NOMO-1 (cell line): Measurements from ENCODE around the gene ANKRD36C.
"Not testable (repeated sequence)": the region's sequence is repeated elsewhere in the genome, so short reads cannot be mapped to it uniquely, and the experiment has no call there.

Experiments used
- DNase-seq, 2 experiments: peaks; one replicate each; lab custom pipeline; 2025; ENCODE audit not compliant: unreplicated experiment in 2 of 2; lab: John Stamatoyannopoulos, UW

ANKRD36C gene

DNA sequence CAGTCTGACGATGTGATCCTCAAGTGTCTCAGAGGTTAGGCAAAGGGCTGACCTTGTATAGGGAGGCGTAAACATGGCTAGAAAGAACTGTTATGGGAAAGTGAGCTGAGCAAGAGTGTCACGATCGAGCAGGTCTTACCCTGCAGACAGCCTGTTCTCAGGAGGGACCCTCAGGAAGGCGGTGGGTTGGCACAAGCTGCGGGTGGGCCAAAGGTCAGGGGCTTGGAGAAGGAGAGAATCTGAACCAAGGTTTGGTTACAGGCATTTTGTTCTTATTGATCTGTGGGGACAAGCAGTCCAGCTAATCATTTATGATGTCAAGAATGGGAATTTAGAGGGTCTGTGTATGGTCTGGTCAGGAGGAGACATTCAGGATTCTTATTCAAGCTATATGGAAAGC is 16.4 kb upstream of the ANKRD36C start:
- DNase-seq: not testable (repeated sequence)

DNA sequence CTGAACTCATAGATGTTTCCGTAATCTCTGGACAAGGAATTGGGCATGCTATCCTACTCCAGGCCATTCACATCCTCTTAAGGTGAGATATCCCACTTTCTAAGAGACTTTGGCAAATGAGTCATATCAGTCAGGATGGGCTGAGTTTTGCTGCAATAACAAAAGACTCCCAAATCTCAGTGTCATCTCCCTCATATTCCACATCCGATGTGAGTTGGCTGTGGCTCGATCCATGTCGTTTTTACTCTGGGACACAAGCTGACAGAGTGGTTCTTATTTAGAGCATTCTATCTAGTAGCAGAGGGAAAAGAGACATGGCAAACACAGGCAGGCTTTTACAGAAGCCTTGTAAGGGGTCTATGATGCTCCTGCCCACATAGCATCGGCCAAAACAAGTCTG is 14.6 kb upstream of the ANKRD36C start:
- DNase-seq: not testable (repeated sequence)

DNA sequence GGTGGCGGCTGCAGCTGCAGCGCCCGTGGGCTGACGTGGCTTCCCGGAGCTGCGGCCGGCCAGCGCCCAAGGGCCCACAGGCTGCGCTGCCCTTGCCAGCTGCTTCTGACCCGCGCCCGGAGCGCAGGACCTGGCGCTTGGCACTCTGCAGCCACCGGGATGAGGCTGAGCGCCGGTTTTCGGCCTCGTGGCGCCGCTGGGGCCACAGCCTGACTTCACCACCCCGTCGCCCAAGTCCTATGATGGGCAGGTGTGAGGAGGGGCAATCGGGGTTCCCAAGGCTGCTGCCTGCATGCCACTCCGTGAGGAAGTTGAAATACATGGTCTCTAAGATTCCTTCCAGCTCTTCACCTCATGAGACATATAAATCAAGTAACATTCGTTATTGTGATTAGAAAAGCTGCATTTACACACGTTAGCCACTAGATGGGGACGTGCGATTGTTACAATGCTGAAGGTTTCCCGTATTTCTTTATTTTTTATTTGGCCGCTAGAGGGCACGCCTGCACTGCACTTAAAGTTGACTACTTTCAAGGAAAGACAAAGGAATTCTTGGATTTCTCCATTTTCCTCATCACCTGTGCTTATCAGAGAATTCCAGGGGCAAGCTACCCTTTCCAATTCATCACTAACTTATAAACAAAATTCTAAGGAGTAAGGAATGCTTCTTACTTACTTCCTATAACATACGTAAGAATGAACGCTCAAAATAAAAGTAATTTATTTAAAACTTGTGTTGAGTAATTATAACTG is 1.1 kb upstream of the ANKRD36C start:
- not testable (repeated sequence) for DNase-seq

DNA sequence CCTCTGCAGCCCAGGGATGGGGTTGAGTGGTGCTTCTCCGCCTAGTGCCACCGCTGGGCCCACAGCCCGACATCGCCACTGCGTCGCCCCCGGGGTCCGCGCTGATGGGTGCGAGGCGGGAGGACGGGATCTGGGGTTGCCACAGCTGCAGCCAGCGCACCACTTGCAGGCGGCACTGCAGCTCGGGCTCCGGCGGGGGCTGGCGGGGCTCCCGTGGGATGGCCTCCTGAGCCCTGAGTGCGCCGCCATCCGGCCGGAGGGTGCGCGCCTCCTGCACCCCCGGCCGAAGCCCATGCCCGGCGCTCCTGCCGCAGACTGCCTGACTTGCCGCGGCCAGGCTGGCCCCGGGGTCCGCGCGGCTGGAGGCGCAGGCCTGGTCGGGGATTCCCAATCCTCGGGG is 478 bp upstream of the ANKRD36C start:
- not testable (repeated sequence) for DNase-seq

DNA sequence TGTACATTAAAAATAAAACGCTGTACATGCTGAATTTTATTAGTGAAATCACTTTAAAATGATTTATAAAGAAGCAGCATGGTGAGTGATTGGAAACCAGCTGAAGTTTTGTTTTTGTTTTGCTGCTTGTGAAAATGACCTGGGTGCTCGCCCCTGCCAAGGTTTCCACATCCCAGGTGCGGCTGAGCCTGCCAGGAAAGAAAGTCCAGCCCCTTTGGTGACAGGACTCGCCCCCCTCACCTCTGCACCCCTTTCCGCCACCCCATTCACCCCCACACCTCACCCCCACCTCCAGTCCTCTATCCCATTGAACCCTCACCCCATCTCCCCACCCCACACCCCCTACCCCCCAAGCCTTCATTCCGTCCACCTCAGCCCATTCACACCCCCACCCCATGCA is 740 bp downstream of the ANKRD36C start:
- DNase-seq: not testable (repeated sequence)

DNA sequence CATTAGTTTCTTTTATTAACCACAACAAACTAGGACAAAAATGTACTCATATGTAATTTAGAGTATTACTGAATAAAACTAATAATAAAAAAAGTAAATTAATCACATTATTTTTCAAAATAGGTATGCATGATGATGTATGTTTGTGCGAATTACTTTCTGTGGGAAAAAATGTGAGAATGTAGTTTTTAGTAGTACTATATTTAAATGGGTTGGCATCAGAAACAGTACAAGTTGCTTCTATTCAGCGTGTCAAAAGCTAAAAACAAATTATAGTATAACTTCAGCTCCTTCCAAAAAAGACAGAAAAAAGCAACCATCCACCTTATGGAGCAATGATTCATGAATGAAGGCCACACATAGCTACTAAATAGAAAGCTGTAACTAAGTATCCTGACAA is 40.0 kb downstream of the ANKRD36C start:
- DNase-seq: not testable (repeated sequence)

DNA sequence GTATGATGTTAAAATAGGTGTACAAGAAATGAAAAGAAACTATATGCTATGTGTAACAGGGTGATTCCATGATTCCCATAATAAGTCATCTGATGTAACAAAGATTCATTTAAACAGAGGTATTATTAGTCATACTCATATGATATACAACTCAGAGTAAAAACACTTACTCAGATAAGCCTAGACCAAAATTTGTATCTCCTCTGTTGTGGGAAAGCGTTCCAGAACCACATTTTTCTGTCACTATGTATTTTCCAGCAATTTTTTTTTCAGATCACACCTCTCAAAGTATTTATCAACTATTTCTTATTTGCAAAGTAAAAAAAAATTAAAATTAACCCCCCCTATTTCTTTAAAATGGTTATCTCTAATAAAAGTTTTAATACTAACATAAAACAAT is 43.6 kb downstream of the ANKRD36C start:
- not testable (repeated sequence) for DNase-seq

DNA sequence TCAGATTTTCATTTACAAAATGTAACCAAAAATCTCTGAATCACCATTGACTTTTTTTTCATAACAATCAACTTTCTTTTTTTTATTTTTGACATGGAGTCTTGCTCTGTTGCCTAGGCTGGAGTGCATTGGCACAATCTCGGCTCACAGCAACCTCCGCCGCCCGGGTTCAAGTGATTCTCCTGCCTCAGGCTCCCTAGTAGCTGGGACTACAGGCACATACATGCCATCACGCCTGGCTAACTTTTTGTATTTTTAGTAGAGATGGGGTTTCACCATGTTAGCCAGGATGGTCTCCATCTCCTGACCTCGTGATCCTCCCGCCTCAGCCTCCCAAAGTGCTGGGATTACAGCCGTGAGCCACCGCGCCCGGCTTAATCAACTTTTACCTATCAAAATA is 51.7 kb downstream of the ANKRD36C start:
- not testable (repeated sequence) for DNase-seq

DNA sequence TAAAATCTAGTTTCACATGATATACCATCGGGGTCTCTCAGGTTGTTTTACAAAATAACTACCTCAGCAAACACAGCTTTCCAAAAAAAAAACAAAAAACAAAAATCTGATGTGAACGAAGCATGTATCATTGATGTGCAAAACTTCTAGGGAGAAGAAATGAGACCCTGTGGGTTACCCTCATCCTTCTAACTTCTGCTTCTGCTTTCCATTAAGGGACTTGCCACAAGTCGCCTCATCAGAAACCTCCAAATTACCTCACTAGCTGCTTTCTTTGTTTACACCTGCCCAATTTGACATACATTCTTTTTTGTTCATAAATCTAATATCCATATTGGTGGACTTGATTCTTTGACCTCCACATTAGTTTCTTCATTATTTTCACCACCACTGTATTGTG is 60.9 kb downstream of the ANKRD36C start:
- not testable (repeated sequence) for DNase-seq

DNA sequence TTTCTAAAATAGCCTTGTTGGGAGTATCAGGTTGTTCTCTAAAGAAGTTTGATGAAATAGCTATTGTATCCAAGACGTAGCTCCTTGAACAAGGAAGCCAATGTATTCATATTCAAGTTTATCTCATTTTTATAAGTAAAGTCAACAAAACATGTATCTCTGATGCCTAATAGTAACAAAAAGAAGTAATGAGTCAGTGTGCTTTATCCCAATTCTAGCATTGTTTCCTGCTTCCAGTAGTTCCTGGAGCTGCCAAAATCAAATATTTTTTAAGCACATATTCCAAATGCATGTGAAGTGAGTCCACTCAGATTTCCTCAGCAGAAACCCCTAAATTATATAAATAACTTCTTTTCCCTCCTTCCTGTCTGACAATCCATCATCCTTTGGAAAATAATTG is 74.6 kb downstream of the ANKRD36C start:
- DNase-seq: not testable (repeated sequence)

DNA sequence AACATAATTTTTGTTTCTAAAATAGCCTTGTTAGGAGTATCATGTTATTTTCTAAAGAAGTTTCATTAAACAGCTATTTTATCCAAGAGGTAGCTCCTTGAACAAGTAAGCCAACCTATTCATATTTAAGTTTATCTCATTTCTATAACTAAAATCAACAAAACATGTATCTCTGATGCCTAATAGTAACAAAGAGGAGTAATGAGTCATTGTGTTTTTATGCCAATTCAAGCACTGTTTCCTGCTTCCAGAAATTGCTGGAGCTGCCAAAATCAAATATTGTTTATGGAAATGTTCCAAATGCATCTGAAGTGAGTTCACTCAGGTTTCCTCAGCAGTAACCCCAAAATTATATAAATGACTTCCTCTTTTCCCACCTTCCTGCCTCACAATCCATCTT is 76.5 kb downstream of the ANKRD36C start:
- DNase-seq: not testable (repeated sequence)

DNA sequence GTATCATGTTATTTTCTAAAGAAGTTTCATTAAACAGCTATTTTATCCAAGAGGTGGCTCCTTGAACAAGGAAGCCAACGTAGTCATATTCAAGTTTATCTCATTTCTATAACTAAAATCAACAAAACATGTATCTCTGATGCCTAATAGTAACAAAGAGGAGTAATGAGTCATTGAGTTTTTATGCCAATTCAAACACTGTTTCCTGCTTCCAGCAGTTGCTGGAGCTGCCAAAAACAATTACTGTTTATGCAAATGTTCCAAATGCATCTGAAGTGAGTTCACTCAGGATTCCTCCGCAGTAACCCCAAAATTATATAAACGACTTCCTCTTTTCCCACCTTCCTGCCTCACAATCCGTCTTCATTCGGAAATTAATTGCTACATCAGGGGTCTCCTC is 80.2 kb downstream of the ANKRD36C start:
- DNase-seq: not testable (repeated sequence)

DNA sequence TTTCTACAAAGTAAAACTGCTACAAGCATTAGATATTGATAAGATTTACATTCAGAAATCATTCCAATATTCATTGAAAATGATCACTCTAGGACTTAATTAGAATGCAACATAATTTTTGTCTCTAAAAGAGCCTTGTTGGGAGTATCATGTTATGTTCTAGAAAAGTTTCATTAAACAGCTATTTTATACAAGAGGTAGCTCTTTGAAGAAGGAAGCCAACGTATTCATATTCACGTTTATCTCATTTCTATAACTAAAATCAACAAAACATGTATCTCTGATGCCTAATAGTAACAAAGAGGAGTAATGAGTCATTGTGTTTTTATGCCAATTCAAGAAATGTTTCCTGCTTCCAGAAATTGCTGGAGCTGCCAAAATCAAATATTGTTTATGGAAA is 97.2 kb downstream of the ANKRD36C start:
- DNase-seq: not testable (repeated sequence)

DNA sequence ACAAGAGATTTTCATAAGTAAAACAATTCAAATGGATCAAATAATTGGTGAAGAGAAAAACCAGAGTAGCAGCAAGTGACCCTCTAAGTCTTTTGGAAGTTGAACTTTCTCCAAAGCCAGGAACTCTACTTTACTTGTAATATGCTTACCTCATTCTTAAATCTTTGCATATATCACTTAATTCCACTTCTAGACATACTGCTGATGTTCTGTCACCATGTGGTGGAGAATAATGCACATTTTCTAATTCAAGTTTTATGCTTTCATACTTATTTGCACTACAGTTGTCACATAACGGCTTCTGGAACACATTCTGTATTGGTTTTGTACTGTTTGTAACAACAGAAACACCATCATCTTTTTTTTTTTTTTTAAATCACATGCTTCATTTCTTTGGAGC is 123.7 kb downstream of the ANKRD36C start:
- not testable (repeated sequence) for DNase-seq

DNA sequence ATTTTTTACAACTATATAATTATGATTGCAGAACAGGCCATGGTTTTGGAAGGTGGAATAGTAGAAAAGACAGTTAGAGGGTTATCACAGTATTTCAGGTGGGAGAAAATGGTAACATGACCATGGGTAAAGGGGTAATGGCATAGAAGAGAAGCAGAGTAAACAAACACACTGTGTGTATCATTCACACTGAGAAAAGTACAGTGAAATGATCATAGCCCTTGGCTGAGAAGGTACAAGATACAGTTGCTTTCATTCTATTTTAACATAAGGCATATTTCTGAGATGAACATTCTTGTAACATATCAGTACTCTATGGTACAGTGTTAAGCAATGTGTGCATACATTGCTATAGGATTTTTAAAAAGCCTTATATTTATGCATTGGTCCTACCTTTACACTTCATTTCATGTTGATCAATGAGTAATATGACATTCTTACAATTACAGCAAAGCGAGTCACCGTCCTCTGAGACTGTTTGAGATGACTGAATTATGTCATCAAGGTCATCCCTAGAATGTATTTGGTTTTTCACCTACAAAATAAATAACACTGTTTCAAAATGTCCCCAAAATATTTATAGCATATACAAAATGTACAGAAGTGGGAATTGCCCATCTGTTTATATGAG is 124.5 kb downstream of the ANKRD36C start:
- not testable (repeated sequence) for DNase-seq

DNA sequence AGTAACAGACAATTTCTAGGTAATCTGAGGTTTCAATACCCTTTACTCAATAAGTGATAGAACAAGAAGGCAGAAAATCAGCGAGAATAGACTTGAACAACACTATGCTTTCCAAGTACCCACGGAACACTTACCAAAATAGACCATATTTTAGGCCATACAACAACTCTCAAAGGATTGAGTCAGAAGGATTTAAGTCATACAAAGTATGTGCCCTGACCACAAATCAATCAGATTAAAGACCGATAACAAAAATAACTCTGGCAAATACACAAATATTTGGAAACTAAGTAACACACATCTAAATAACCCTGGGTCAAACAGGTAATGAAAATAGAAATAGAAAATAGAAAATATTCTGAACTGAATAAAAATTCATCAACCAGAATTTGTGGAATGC is 129.5 kb downstream of the ANKRD36C start:
- DNase-seq: not testable (repeated sequence)

DNA sequence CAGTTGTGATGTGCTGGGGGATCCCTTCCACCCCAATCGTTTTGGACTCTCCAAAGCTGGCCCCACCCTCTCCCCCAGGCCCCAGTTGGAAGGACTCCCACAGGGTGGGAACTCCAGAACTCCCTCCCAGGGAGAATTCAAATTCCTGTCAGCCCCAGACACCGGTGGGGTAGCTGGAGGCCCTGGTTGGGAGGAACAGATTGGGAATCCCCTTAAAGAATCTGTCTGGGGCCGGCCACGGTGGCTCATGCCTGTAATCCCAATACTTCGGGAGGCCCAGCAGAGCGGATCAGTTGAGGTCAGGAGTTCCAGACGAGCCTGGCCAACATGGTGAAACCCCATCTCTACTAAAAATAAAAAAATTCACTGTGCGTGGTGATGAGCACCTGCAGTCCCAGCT is 155.5 kb downstream of the ANKRD36C start:
- no peak for DNase-seq

DNA sequence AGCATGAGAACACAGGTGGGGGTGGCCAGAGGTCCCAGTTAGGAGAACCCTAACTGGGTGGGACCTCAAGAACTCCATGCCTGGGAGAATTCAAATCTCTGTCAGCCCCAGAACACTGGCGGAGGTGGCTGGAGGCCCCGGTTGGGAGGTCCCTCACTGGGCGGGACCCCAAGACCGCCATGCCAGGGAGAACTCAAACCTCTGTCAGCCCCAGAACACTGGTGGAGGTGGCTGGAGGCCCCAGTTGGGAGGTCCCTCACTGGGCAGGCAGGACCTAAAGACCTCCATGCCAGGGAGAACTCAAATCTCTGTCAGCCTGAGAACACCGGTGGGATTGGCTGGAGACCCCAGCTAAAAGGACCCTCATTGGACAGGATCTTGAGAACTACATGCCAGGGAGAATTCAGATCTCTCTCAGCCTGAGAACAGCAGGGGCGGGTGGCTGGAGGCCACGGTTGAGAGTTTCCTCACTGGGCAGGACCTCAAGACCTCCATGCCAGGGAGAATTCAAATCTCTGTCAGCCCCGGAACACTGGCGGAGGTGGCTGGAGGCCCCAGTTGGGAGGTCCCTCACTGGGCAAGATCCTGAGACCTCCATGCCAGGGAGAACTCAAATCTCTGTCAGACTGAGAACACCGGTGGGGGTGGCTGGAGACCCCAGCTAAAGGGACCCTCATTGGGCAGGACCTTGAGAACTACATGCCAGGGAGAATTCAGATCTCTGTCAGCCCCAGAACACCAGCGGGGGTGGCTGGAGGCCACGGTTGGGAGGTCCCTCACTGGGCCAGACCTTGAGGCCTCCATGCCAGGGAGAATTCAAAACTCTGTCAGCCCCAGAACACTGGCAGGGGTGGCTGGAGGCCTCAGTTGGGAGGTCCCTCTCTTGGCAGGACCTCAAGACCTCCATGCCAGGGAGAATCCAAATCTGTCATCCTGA is 157.3 kb downstream of the ANKRD36C start:
- not testable (repeated sequence) for DNase-seq

DNA sequence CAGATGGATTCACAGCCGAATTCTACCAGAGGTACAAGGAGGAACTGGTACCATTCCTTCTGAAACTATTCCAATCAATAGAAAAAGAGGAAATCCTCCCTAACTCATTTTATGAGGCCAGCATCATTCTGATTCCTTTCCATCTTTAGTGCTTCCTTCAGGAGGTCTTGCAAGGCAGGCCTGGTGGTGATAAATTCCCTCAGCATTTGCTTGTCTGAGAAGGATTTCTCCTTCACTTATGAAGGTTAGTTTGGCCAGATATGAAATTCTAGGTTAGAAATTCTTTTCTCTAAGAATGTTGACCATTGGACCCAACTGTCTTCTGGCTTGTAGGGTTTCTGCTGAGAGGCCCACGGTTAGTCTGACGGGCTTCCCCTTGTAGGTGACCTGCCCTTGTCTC is 167.4 kb downstream of the ANKRD36C start:
- DNase-seq: not testable (repeated sequence)

DNA sequence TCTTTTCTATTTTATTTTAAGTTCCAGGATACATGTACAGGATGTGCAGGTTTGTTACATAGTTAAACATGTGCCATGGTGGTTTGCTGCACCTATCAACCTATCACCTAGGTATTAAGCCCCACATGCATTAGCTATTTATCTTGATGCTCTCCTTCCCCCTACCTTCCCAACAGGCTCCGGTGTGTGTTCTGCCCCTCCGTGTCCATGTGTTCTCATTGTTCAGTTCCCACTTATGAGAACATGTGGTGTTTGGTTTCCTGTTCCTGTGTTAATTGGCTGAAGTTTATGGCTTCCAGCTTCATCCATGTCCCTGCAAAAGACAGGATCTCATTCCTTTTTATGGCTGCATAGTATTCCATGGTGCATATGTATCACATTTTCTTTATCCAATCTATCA is 174.1 kb downstream of the ANKRD36C start:
- not testable (repeated sequence) for DNase-seq

DNA sequence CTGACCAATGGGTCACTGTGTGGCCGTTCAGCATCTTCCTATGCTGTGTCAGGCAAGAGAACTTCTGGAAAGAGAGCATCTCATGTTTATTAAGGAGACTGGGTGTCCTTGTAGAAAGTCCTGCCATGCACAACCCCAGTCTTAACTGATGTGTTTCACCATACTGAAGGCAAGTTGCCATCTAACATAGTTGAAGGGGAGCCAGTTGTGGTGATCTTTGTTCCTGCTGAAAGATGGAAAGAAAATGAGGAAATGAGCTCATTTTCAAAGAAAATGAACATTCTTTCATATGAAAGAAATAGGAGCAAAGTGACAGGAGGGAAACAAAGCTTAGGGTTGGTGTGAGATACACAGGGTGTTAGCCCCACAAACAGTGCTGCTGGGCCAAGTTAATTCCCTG is 178.3 kb downstream of the ANKRD36C start:
- not testable (repeated sequence) for DNase-seq
